TTC549 (cell line): ENCODE measurements around the gene CPEB4.

Experiments used
- FAIRE-seq: peaks from 2 replicates; lab custom pipeline; 2012; peaks lifted over from hg19 to GRCh38; lab: Jason Lieb, UNC

CPEB4 gene

DNA sequence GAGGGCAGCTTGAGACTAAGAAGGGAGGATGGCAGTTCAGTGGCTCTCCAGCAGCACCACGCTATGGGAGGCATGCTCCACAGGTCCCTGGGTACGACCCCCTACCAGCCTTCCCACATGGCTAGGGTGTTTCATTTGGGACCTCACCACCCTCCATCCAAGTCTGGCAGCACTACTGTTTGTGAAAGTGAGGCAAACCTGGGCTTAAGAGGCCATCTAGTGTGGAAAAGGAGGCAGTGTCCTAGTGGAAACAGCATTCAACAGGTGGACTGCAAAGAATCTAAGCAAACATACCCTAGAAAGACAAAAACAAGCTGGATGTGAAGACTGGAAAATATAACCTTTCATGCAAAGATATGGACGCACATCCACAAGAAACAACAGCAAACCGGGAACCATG lies 96.1 kb downstream of the CPEB4 start:
- FAIRE-seq: no peak

DNA sequence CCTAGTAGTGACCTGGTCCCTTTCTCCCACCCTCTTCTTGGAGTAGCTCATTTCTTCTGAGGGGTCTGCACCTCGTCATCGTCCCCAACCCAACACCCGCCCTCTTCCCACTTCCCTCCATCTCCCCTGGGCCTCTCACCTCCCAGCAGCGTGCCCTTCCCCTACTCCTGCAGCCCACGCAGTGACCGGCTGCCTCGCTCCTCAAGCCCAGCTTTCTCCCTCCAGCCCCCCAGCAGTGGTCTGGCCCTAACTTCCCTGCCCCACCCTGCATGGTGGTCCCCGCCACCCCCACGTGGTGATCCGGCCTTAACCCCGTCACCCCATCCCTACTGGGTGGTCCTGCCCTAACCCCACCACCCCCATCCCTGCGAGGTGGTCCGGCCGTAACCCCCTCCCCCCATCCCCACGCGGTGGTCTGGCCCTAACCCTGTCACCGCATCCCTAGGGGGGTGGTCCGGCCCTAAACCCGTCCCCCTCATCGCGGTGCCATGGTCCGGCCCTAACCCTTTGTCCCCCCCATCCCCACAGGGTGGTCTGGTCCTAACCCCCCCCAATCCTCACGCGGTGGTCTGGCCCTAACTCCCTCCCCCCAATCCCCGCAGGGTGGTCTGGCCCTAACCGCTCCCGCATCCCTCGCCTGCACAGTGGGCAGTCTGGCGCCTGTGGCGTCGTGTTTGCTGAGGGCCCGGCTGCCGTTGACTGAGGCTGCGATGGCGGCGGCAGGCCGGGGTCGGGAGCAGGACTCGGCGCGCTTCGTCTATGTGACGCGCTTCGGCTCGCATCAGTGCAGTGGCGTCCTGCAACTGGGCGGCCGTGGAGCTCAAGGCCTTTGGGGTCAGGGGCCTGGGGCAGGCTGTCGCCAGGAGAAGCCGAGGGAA lies 100.6 kb downstream of the CPEB4 start, which contains the start of gene C5orf47:
C5orf47 (plus strand) TSS at position 617 of the 878 bp plus-strand sequence; CDS start at position 711, 94 bp downstream.
- no peak for FAIRE-seq

DNA sequence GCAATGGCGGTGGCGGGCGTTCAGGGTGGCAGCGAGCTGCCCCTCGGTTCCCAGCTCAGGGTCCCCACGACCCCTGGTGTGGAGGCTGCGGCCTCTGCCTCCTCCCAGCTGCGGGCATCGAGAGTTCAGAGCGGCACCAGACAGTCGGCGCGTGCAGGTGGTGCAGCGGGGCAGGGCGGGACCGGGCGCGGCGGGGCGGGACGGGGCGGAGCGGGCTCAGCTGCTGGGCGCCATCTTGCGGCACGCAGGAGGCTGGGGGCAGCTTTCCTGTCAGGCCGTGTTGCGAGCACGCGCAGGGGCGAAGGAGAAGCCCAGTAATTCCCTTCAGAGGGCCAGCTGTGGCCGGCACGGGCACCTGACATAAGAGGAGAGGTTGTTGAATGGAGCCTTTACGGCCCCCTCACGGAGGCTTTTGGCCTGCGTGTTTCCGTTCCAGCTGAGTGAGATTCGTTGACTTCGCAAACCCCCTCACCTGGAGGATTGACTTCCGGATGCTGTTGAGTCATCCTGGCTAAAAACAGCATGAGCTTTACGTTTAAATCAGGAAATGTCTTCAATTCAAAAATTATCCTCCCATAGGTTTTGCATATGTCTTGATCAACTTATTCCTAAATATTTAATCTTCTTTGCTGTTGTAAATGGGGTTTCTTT lies 101.4 kb downstream of the CPEB4 start:
- no peak for FAIRE-seq

DNA sequence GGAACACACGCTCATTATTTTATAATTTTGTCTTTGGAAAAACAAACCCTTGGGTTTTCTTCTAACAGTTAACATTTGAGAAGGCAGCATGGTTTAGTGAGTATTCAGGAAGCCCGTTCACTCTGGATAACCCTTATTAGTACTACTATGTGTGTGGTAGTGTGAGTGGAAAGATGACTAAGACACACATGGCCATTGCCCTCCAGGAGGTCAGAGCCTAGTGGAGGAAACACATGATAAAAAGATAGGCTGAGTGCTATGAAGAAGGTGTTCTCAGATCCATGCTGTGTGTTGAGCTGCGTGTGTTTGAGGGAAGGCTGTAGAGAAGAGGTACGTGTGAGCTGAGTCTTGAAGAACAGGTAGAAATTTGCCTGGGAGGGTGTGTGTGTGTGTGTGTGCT lies 109.2 kb downstream of the CPEB4 start:
- no peak for FAIRE-seq

DNA sequence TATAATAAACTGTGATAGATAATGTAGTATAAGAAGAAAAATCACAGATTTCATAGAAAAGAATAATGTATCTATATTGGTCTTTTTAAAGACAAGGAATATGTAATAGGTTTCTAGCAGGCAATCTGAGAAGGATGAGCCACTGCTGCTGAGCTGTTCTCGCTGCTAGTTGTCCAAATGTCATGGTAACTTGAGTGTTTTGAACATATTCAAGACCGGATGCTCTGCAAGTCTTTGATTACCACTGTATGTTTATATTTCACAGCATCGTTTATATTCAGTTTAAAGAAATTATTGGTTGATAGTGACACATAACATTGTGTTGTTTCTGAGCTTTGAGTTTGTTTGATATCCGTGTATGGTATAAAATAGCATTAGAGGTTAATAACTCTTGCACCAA lies 110.4 kb downstream of the CPEB4 start:
- FAIRE-seq: no peak

DNA sequence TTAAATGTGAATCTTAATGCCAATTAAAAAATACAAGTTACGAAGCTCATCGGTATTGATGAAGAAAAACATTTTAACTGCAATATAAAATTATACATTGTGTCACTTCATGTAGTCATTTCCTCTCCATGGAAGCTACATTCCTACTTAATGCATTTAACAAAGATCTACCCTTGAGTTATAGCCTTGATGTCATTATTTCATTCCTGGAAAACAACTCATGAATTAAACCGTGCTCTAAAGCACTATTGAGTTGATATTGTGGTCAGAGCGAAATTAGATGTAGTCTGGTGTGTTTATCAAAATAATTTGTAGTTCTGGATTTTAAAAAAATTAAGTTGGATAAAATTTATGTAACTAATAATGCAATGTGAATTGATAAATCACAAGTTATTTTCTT lies 111.9 kb downstream of the CPEB4 start:
- FAIRE-seq: no peak

DNA sequence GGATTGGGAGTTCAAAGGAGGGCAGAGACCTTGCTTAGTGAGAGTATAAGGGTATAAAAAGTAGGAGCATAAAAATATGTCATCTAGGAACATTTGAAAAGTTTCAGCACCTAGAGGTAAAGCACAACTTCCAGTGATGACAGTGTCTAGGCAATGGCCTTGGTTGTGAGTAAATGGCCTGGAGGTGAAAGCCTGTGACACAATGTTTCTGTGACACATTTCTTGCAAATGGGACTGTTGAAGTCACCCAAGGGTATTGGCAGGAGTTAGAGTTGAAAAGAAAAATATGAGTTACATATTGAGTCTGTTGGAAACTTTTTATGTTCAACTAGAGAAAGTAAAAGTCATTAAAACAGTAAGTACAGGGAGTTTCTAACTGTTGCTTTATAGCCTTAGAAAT lies 115.6 kb downstream of the CPEB4 start:
- no peak for FAIRE-seq

DNA sequence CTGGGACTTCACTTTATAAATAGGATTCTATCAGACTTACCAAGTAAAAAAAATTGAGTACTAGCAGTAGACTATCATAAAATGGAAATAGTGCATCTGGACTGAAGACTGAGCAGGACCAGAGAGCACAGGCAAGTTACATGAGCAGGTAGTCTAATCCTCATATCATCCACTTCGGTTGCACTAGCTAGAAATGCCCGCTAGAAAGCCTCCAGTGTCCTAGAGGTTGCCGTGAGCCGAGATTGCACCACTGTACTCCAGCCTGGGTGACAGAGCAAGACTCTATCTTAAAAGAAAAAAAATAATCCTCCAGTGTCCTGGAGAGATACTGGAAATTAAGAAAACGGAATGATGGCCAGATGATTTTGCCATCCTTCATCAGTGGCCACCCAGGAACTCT lies 120.8 kb downstream of the CPEB4 start:
- FAIRE-seq: no peak

DNA sequence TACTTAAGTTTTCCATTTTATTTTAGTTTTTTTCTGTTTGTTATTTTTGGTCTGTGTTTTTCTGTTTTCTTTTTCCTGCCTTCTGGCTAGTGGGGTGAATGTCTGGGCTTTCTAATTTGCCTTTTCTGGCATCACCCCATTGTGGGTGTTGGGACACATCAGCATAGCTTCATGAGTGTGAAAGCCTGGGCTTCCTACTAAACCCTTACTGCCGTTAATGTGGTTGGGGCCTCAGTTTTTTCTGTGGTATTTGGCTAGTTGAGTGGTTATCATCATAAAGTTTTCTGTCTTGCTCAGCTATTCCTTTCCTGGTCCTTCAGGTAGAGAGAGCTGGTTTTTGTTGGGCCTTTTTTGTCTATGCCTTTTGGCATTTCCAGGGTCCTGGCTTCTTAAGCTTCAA lies 122.2 kb downstream of the CPEB4 start:
- no peak for FAIRE-seq

DNA sequence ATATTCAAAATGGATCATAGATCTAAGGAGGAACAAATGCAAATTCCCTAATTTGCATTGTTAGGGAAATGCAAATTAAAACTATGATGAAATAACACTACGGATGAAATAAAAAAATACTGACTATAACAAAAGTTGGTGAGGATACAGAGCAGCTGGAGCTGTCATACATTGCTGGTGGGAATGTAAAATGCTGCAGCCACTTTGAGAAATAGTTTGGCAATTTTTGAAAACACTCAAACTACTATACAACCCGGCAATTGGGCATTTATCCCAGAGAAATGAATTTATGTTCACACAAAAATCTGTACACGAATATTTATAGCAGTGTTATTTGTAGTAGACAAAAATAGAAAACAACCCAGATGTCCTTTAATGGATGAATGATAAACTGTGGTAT lies 123.3 kb downstream of the CPEB4 start:
- FAIRE-seq: no peak
